ENCODE measurements around the gene FUZ. TPM values are rescaled to one million over a fixed set of nuclear protein-coding genes. Genes with fewer than 3 reads are reported as not detected.

FUZ gene
- total RNA-seq, 2 donors from 2014 or later = 8.9 to 24.1 TPM

- DNase-seq (no peak), ATAC-seq (no peak)
- H3K4me1 ChIP-seq = peaks cover 24% of the 10 kb centered on the region
- intact Hi-C loops (cut with DNase I) = no loop called here
- no peaks in the 10 kb centered on the region for H3K36me3 ChIP-seq (replicated peaks in 1 of 2; ENCODE audit: insufficient read depth in 1 of 2, low read depth in 2 of 2)
- no peak for TF ChIP-seq CTCF (IDR thresholded peaks at IDR 0.05)
- no peak for TF ChIP-seq POLR2A (IDR thresholded peaks at IDR 0.05)
- 86 to 91% methylated on average over 8 of the region's 8 CpGs for WGBS, 2 donors
- no peaks in the 10 kb centered on the region for H3K9me3 ChIP-seq
- no peak overlapping the region for H3K27ac ChIP-seq
- H3K27me3 ChIP-seq = no peaks in the 10 kb centered on the region
- no peak overlapping the region for H3K4me3 ChIP-seq
Measured at GRCh38 chr19:49764341-49764740, 48.8 kb downstream of the FUZ start.

- ATAC-seq (no peak), DNase-seq (no peak)
- Histone ChIP-seq H3K4me3 (no peak within 1 kb of the TSS), H3K27me3 (no peaks in the 10 kb centered on the region), H3K9me3 (no peaks in the 10 kb centered on the region), H3K36me3 (replicated peaks in 1 of 2; ENCODE audit: insufficient read depth in 1 of 2, low read depth in 2 of 2) (no peaks in the 10 kb centered on the region), H3K27ac (peak within 1 kb of the TSS in 1 of 4 donors; percentile 6), H3K4me1 (peaks cover 18% of the 10 kb centered on the region)
- 61 to 70% methylated on average over 4 to 6 of the region's 6 CpGs for WGBS, 2 donors
- intact Hi-C loops (cut with DNase I) = no loop called here
- TF ChIP-seq CTCF (IDR thresholded peaks at IDR 0.05) = no peak
- TF ChIP-seq POLR2A (IDR thresholded peaks at IDR 0.05) = no peak
Measured at GRCh38 chr19:49763230-49763629, 49.9 kb downstream of the FUZ start, which contains the start of gene TSKS. TSKS (minus strand) TSS chr19:49763306; CDS start chr19:49763247, 59 bp downstream.

DNA sequence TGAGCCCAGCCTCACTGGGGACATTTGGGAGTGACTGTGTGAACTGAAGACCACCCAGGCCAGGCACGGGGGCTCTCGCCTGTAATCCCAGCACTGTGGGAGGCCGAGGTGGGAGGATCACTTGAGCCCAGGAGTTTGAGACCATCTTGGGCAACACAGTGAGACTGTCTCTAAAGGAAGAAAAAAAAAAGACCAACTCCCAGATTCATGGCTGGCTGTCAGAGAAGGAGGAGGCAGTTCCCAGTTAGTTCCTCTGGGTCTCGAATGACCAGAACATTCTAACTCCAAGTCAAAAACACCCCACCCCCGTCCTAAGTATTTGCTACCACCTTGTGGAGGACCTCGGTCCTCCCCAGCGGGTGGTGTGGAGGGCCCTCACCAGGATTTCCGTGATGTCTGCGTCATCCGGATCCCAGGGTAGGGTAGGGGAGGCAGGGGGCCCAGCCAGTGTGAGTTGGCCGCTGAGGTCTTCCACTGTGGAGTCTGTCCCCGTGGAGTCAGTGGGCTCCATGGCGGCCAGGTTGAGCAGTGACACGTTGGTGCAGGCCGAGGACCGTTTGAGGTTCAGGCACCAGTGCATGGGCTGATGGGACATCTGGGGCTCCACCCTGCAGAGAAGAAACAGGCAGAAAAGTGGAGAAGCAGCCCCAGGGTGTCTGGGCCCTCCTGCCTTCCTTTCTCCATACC, 51.3 kb downstream of the FUZ start:
- H3K4me3 ChIP-seq = no peak overlapping the region
- no peaks in the 10 kb centered on the region for H3K27me3 ChIP-seq
- no peaks in the 10 kb centered on the region for H3K36me3 ChIP-seq (replicated peaks in 1 of 2; ENCODE audit: insufficient read depth in 1 of 2, low read depth in 2 of 2)
- H3K27ac ChIP-seq = peak overlapping the region in 1 of 4 donors; percentile 6
- H3K9me3 ChIP-seq = no peaks in the 10 kb centered on the region
- WGBS, 2 donors = 64% methylated on average over 9 to 15 of the region's 16 CpGs
- no peak for TF ChIP-seq CTCF (IDR thresholded peaks at IDR 0.05)
- TF ChIP-seq POLR2A (IDR thresholded peaks at IDR 0.05) = no peak
- DNase-seq (peak in 1 of 4 donors; percentile 28), ATAC-seq (no peak)
- peaks cover 9% of the 10 kb centered on the region for H3K4me1 ChIP-seq
- intact Hi-C loops (cut with DNase I) = no loop called here

DNA sequence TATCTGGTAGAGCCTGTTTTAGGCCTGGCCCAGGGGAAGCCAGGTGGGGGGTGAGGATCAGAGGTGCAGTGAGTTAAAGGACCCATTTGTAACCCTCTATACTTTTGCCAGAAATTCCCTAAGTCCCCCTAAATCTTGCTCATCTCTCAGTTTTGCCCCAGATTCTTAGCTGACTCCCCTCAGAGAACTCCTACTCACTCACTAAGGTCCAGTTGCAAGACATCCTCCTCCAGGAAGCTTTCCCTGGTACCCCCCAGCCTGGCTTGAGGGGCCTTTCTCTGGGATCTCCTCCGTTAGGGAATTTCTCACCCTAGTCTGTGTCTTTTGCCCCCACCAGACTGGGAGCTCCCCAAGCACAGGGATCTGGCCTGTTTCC, 51.9 kb downstream of the FUZ start:
- Histone ChIP-seq H3K27me3 (no peaks in the 10 kb centered on the region), H3K36me3 (replicated peaks in 1 of 2; ENCODE audit: insufficient read depth in 1 of 2, low read depth in 2 of 2) (no peaks in the 10 kb centered on the region), H3K4me1 (peaks cover 9% of the 10 kb centered on the region), H3K27ac (no peak overlapping the region), H3K9me3 (no peaks in the 10 kb centered on the region), H3K4me3 (no peak overlapping the region)
- ATAC-seq (no peak), DNase-seq (no peak)
- intact Hi-C loops (cut with DNase I) = no loop called here
- no peak for TF ChIP-seq CTCF (IDR thresholded peaks at IDR 0.05)
- no peak for TF ChIP-seq POLR2A (IDR thresholded peaks at IDR 0.05)
- 63 to 64% methylated on average over 1 of the region's 1 CpG for WGBS, 2 donors

GRCh38 chr19:49758292-49758691, 54.8 kb downstream of the FUZ start:
- no peak overlapping the region for H3K27ac ChIP-seq
- TF ChIP-seq POLR2A (IDR thresholded peaks at IDR 0.05) (no peak), CTCF (IDR thresholded peaks at IDR 0.05) (no peak)
- intact Hi-C loops (cut with DNase I) = no loop called here
- H3K36me3 ChIP-seq (replicated peaks in 1 of 2; ENCODE audit: insufficient read depth in 1 of 2, low read depth in 2 of 2) = no peaks in the 10 kb centered on the region
- H3K4me3 ChIP-seq = no peak overlapping the region
- DNase-seq (no peak), ATAC-seq (no peak)
- no peaks in the 10 kb centered on the region for H3K4me1 ChIP-seq
- no peaks in the 10 kb centered on the region for H3K27me3 ChIP-seq
- H3K9me3 ChIP-seq = no peaks in the 10 kb centered on the region
- 20 to 25% methylated on average over 7 of the region's 7 CpGs for WGBS, 2 donors
